NAMALWA (cell line): ENCODE results near the gene LTF.
"Not testable (repeated sequence)": the region's sequence is repeated elsewhere in the genome, so short reads cannot be mapped to it uniquely, and the experiment has no call there.

Experiments
- DNase-seq: peaks from one replicate; pipeline ENCODE4 v3.0.0-alpha.2; 2015; ENCODE audit warnings: low spot score

LTF gene

DNA sequence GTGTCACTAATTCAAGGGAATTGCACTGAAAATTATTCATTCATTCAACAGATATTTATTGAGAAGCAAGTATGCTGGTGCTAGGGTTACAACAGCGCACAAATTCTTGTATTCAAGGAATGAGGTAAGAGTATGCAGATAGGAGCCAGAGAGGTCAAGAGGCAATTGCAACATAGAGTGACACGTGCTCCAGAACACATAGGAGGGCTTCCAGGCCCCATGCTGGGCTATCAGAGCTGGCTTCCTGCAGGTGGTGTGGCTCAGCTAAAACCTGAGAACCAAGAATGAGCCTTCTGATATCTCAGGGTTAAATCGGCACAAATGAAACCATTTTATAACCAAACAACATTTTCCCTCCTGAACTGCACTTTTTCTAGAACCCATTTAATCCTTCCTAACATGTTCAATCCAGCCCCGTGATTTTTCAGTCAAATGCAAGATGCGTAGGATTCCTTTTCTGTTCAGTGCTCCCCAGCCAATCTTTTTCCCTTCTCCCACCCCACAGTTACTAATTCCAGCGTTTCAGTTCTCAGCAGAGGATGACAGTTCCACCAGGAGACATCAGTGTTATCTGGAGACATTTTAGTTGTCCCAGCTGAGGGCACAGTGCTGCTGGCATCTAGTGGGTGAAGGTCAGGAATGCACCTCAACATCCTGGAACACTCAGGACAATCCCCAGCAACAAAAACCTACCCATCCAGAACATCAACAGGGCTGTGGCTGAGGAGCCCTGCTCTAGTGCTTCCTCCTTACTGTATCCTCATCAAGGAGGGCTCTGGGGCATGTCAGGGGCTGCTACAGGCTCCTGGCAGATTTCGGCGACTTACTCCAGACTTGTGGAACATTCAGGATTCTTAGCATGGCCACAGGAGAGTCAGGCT, 70.9 kb downstream of the LTF start:
- DNase-seq, result no peak

GRCh38 chr3:46393011-46393410, 71.7 kb downstream of the LTF start:
- DNase-seq, result no peak

GRCh38 chr3:46391526-46391925, 73.2 kb downstream of the LTF start:
- DNase-seq, result not testable (repeated sequence)

DNA sequence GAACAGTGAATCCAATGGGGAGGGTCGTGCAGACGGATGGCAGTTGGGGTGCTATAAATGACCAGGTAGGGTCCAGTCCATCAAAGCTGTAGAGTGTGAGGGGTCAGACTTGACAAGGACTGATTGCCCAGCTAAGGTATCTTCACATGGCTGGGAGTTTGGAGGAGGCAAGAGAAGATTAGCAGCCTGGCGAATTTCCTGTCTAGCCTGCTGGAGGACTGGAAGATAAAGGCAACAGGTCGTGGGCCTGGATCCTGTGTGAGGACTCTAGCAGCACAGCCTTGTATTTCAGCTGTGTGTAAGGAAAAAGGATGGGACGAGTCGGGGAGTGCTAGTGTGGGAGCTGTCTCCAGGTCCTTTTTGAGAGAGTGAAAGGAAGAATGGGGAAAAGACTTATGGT, 75.4 kb downstream of the LTF start:
- DNase-seq, result no peak

DNA sequence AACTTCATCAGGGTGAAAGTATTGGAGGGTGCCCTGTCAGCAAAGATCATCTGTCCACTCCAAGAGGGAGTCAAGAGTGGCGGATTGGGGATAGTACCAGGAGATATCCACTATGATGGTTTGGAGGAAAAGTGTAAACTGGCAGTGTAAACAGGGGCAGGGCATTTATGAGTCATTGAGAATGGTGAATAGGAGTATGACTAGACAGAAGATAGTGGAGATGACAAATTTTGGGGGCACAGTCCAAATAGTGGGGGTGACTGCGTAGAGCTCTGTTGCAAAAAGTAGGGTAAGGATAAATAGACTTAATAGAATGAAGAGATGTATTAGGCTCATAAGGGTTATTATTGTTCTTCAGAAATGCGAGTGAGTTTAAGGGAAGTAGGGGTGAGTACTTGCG, 75.9 kb downstream of the LTF start:
- DNase-seq, result not testable (repeated sequence)

GRCh38 chr3:46386205-46386604, 78.5 kb downstream of the LTF start:
- no peak for DNase-seq
